Neural progenitor cell (in vitro differentiated cells): ENCODE data around the gene DCTN2.

Source experiments
- CTCF ChIP-seq: fragments of 200-600 bp; sonication (generic); IDR thresholded peaks from 2 replicates; pipeline ENCODE4 v1.5.1; 2017; ENCODE audit warnings: antibody characterized with exemption, mild to moderate bottlenecking
- EZH2 ChIP-seq: fragments of 200-600 bp; sonication (generic); IDR thresholded peaks from 2 replicates; pipeline ENCODE4 v1.6.1; 2017; ENCODE audit warnings: antibody characterized with exemption, mild to moderate bottlenecking, moderate library complexity

GRCh38 chr12:57548013-57548315, 972 bp upstream of the DCTN2 start:
- TF ChIP-seq EZH2 = no peak
- no peak for TF ChIP-seq CTCF
